Keratinocyte (primary cell): ENCODE data around the gene C22orf15.

Source experiments
- EZH2 ChIP-seq: IDR thresholded peaks from one replicate; pipeline ENCODE4 v1.6.1; 2012; ENCODE audit warnings: inconsistent platforms, mild to moderate bottlenecking, low read length, moderate library complexity
- TF ChIP-seq, protein P1 (sequence below), 3 experiments: IDR thresholded peaks in 1 of 3; conservative IDR thresholded peaks in 1 of 3; optimal IDR thresholded peaks in 1 of 3; 2 replicates in 2 of 3; 3 replicates in 1 of 3; pipeline versions ENCODE3 to v1.5.1; 2011; ENCODE audit warnings: low read length in 3 of 3, mild to moderate bottlenecking in 3 of 3, moderate library complexity in 2 of 3, control low read depth in 1 of 3, inconsistent platforms in 1 of 3; ENCODE audit not compliant: insufficient read depth in 2 of 3; ENCODE audit errors: extremely low read depth in 1 of 3

DNA sequence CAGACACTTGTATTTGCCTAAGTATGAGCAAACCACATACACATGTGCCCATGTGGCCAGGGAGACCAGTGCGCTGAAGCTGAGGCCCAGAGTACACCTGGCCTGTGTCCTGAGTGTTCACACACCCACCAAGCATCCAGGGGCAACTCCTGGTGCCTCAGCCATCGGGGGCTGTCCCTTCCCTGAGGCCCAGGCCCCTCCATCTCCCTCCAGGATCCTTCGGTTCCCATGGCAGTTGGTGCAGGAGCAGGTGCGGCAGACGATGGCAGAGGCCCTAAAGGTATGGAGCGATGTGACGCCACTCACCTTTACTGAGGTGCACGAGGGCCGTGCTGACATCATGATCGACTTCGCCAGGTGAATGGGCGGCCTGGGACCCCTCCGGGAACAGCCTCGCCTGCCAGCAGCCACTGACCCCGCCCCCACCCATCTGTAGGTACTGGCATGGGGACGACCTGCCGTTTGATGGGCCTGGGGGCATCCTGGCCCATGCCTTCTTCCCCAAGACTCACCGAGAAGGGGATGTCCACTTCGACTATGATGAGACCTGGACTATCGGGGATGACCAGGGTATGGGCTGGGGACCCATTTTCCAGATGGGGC, 17.5 kb downstream of the C22orf15 start:
- TF ChIP-seq, protein P1, sequence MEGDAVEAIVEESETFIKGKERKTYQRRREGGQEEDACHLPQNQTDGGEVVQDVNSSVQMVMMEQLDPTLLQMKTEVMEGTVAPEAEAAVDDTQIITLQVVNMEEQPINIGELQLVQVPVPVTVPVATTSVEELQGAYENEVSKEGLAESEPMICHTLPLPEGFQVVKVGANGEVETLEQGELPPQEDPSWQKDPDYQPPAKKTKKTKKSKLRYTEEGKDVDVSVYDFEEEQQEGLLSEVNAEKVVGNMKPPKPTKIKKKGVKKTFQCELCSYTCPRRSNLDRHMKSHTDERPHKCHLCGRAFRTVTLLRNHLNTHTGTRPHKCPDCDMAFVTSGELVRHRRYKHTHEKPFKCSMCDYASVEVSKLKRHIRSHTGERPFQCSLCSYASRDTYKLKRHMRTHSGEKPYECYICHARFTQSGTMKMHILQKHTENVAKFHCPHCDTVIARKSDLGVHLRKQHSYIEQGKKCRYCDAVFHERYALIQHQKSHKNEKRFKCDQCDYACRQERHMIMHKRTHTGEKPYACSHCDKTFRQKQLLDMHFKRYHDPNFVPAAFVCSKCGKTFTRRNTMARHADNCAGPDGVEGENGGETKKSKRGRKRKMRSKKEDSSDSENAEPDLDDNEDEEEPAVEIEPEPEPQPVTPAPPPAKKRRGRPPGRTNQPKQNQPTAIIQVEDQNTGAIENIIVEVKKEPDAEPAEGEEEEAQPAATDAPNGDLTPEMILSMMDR (optimal IDR thresholded peaks at IDR 0.05 in 1 of 3, IDR thresholded peaks at IDR 0.05 in 1 of 3, conservative IDR thresholded peaks at IDR 0.05 in 1 of 3; ENCODE audit: extremely low read depth in 1 of 3, insufficient read depth in 2 of 3, low read length in 3 of 3) = no peak
- no peak for TF ChIP-seq EZH2
